ENCODE results near the gene NAV3. TPM values are rescaled to one million over a fixed set of nuclear protein-coding genes. Genes with fewer than 3 reads are reported as not detected.

The NAV3 gene
- total RNA-seq, 1 donor from 2014 or later = 17.0 TPM

DNA sequence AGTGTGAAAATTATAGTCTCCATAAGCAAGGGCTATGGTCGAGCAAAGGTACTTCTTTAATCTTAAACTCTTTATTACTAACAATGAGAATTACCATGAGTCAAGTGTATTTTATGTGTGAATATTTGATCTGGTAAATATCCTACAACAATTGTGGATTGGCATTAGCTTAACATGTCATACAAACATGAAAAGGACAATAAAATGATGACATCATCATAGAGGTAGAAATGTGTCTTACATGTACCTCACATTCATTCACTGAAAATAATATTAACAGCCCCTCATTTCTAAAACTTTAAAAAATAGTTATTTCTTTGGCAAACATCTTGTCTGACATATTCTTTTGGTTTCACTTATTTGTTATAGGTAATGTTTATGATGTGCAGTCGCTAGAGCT, 355.0 kb downstream of the NAV3 start:
- TF ChIP-seq, protein P1, sequence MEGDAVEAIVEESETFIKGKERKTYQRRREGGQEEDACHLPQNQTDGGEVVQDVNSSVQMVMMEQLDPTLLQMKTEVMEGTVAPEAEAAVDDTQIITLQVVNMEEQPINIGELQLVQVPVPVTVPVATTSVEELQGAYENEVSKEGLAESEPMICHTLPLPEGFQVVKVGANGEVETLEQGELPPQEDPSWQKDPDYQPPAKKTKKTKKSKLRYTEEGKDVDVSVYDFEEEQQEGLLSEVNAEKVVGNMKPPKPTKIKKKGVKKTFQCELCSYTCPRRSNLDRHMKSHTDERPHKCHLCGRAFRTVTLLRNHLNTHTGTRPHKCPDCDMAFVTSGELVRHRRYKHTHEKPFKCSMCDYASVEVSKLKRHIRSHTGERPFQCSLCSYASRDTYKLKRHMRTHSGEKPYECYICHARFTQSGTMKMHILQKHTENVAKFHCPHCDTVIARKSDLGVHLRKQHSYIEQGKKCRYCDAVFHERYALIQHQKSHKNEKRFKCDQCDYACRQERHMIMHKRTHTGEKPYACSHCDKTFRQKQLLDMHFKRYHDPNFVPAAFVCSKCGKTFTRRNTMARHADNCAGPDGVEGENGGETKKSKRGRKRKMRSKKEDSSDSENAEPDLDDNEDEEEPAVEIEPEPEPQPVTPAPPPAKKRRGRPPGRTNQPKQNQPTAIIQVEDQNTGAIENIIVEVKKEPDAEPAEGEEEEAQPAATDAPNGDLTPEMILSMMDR (IDR thresholded peaks at IDR 0.05; ENCODE audit: insufficient read depth, low read length, poor library complexity, severe bottlenecking) = no peak
- DNase-seq (ENCODE audit: low read depth) = no peak
- H3K4me3 ChIP-seq (ENCODE audit: low read depth, low read length) = no peak overlapping the region

DNA sequence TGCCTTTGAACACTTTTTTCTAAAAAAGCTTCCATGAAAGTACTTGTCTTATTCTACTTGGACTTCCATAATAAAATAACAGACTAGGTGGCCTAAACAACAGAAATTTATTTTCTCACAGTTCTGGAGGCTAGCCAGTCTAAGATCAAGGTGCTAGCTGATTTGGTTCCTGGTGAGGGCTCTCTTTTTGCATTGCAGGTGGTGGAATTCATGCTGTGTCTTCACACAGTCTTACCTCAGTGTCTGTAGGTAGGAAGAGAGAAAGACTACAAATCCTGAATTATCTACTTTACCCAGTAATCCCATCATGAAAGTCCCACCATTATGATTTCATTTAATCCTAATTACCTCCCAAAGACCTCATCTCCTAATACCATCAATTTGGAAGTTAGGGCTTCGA, 356.0 kb downstream of the NAV3 start:
- H3K36me3 ChIP-seq (ENCODE audit: control insufficient read depth, insufficient read depth, low read length) = no peaks in the 10 kb centered on the region
- no peak overlapping the region for H3K4me3 ChIP-seq (ENCODE audit: low read depth, low read length)
- no peak for DNase-seq (ENCODE audit: low read depth)
- TF ChIP-seq, protein P1 (IDR thresholded peaks at IDR 0.05; ENCODE audit: insufficient read depth, low read length, poor library complexity, severe bottlenecking) = no peak
- no peaks in the 10 kb centered on the region for H3K27me3 ChIP-seq (ENCODE audit: control insufficient read depth, insufficient read depth, low read length)

More for the DNA sequence above, 355.0 kb downstream of the NAV3 start:
- H3K27me3 ChIP-seq (ENCODE audit: control insufficient read depth, insufficient read depth, low read length) = no peaks in the 10 kb centered on the region
- no peaks in the 10 kb centered on the region for H3K36me3 ChIP-seq (ENCODE audit: control insufficient read depth, insufficient read depth, low read length)

DNA sequence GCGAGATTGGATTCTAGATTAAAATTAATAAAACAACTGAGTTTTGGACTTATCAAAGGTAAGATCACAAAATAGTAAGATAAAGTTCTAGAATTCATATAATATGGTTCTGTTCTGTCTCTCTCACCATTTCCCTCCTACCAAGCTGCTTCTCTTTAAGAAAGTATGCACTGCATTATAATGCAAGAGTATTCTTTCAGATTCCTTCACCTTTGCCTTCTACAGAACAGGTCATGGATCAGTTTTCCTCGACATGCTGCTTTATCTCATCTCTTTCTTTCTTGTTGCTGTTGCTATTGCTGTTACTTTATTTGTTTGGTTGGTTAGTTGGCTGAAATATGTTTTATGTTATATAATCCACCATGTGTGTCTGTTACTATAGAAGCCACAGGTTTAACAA, 357.0 kb downstream of the NAV3 start:
- Histone ChIP-seq H3K36me3 (ENCODE audit: control insufficient read depth, insufficient read depth, low read length) (no peaks in the 10 kb centered on the region), H3K4me3 (ENCODE audit: low read depth, low read length) (no peak overlapping the region), H3K27me3 (ENCODE audit: control insufficient read depth, insufficient read depth, low read length) (no peaks in the 10 kb centered on the region)
- DNase-seq (ENCODE audit: low read depth) = no peak
- TF ChIP-seq, protein P1 (IDR thresholded peaks at IDR 0.05; ENCODE audit: insufficient read depth, low read length, poor library complexity, severe bottlenecking) = no peak

DNA sequence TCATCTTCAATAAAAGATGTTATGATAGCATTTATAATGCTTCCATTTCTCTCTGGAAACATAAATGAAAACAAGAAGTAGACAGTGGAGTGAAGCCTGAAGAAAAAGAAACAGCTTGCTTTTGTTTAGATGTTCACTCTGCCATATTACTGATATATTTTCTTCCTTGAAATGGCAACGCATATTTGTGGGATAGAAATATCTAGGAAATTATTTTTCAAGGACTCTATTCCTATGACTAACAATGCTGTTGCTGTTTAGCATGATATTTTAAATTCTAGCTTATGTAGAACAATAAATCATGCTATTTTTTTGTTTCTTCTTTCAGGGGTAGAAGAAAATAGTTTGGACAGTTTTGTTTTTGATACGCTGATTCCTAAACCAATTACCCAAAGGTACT, 359.0 kb downstream of the NAV3 start:
- no peak overlapping the region for H3K4me3 ChIP-seq (ENCODE audit: low read depth, low read length)
- H3K27me3 ChIP-seq (ENCODE audit: control insufficient read depth, insufficient read depth, low read length) = no peaks in the 10 kb centered on the region
- DNase-seq (ENCODE audit: low read depth) = no peak
- TF ChIP-seq, protein P1 (IDR thresholded peaks at IDR 0.05; ENCODE audit: insufficient read depth, low read length, poor library complexity, severe bottlenecking) = no peak
- H3K36me3 ChIP-seq (ENCODE audit: control insufficient read depth, insufficient read depth, low read length) = no peaks in the 10 kb centered on the region

DNA sequence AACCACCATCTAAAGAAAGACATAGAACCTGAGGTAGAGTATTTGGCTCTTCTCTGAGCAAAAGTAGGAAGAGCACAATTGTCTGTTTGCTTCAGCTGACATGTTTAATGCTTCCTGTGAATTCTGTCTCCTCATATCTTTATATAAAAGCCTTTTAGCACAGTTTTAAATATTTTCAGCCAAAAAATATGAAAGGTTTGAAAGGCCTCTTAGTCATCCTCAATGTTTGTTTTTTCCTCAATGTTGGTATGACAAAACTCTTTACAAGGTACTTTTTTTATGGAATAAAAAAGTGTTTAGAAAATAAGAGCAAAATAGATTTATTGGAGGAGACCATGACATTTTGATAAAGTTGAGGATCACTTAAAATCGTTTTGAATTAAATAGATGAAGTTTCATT, 360.9 kb downstream of the NAV3 start:
- DNase-seq (ENCODE audit: low read depth) = no peak
- Histone ChIP-seq H3K27me3 (ENCODE audit: control insufficient read depth, insufficient read depth, low read length) (no peaks in the 10 kb centered on the region), H3K36me3 (ENCODE audit: control insufficient read depth, insufficient read depth, low read length) (no peaks in the 10 kb centered on the region), H3K4me3 (ENCODE audit: low read depth, low read length) (no peak overlapping the region)
- TF ChIP-seq, protein P1 (IDR thresholded peaks at IDR 0.05; ENCODE audit: insufficient read depth, low read length, poor library complexity, severe bottlenecking) = no peak

DNA sequence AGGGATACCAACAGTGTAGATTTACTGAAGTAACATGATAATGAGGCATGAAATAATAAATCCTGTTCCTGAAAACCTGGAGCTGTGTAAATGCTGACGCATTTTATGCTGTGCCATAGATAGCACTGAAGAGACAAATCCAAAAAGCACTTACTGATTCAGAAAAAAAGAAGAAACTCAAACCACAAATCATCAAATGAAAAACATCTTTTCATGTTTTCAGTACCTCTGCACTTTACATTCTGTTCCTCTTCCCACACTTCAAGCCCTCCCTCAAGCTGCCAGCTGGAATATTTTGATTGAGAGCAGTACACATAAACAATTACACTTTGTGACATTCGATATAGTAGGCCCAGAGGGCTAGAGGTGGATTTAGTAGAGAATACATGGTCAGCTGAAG, 362.3 kb downstream of the NAV3 start:
- TF ChIP-seq, protein P1 (IDR thresholded peaks at IDR 0.05; ENCODE audit: insufficient read depth, low read length, poor library complexity, severe bottlenecking) = no peak
- no peaks in the 10 kb centered on the region for H3K27me3 ChIP-seq (ENCODE audit: control insufficient read depth, insufficient read depth, low read length)
- no peaks in the 10 kb centered on the region for H3K36me3 ChIP-seq (ENCODE audit: control insufficient read depth, insufficient read depth, low read length)
- DNase-seq (ENCODE audit: low read depth) = no peak
- H3K4me3 ChIP-seq (ENCODE audit: low read depth, low read length) = no peak overlapping the region

All from kidney epithelial cell (primary cell).